ENCODE measurements around the gene KCND2.

GRCh38 chr7:120740348-120740747 is 467.4 kb downstream of the KCND2 start:
- no peak for TF ChIP-seq POLR2A (IDR thresholded peaks at IDR 0.05)
- TF ChIP-seq CTCF (IDR thresholded peaks at IDR 0.05): no peak

Data from testis (tissue), 2 donors.